HG03378 (cell line): ENCODE measurements around the gene FREY1.

Source experiments
- ATAC-seq: cut with Tn5 transposase; IDR thresholded peaks from one replicate; pipeline ENCODE4 v1.9.1; 2021; ENCODE audit warnings: mild to moderate bottlenecking, moderate library complexity; ENCODE audit not compliant: unreplicated experiment

The FREY1 gene

GRCh38 chr11:45906965-45907611, at the start of gene FREY1:
Gene FREY1, minus strand, starts transcription at chr11:45907271. Its CDS starts 26 bp downstream, at chr11:45907245.
- ATAC-seq = no peak

DNA sequence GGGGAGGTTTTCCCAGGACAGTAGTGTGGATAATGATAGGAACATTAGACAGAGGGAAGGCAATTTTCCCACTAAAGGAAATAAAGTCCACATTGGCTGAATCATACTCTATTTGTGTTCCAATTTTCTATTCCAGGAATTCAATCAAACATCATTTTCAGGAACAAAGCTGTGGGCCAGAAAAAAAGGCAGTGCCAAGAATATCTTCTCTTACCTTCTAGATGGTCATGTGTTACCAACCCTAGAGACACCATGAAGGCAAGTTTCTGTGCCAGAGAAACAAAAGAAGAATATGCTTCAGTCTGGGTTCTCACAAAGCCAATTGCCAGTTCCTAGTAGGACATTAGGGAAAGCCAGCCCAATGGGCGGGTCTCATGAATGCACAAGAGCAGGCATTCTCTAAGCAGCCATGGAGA, 42.9 kb upstream of the FREY1 start:
- ATAC-seq = no peak

DNA sequence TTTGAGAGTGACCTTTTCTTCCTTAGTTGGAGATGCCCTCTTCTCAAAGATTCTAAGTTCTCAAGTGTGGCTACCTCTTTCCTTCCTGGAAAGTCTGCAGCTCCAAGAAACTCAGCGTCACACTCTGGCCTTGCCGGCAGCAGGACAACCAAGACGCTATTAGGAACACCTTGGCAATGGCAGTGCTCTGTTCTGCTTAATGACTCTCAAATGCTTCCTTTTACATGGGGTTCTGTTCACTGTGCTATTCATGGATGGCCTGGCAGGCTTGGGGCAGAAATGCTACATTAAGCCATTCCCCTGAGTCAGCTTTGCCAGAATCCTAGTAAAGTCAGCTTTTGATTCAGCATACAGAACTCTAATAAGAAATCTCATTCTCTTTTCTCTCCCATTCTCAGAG, 41.3 kb upstream of the FREY1 start:
- no peak for ATAC-seq

DNA sequence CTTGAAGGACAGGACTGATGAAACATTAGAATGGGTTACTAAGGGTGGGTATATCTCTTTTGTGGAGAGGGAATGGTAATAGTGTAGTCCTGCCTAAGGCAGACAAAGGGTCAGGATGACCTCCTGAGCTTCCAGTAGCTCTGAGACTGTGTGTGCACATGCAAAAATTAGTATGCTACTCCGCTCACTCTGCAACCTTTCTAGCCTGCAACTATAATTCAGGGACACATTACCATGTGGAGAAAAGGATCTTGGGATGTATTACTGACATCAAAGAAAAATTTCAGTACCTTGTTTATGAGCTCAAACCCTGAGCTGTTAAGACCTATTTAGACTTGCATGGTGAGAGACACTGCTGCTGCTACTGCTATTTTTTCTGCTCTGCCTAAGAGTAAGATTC, 40.8 kb upstream of the FREY1 start:
- no peak for ATAC-seq

DNA sequence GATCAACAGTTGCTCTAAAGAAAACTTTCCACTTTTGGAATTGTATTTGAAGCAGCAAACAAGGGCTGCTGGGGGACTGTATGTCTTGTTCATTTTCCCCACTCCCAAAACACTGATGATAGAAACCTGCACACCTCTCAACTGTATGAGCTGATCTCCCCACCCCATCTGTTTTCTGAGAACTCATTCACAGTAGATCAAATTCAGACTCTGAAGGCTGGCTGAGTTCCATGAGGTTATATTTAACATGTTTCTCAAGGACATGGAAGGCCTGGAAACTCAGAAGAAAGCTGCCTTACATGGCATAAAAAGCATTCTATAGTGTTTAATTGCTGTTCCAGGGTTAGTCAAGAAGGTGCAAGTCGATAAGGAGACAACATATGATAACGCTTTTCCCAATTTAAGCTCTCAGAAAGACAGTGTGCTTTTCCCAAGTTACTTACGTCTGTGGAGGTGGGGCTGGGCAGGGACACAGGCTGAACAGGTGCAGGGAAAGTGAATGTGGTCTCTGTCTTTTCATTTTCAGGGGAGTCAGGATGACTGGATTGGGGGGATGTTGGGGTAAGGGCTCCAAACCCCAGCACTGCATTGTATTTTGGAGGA, 38.4 kb upstream of the FREY1 start:
- ATAC-seq = no peak

- ATAC-seq = no peak
These were observed 35.3 kb upstream of the FREY1 start for GRCh38 chr11:45942381-45942780.

DNA sequence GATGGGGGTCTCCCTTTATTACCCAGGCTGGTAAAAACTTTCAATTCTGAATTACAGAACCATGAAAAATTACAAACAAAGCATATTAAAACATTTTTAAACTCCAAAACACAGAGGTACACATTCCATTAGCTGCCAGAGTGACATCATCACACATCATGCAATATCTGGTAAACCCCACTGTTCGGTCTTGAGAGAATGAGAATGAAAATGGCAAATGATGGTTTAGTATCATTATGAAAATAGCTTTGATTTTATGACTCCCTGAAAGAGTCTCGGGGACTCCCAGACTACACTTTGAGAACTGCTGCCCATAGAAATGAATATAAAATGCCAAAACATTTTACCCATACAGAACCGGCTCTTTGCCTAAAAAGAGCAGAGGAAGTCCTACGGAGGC, 34.2 kb upstream of the FREY1 start:
- no peak for ATAC-seq

GRCh38 chr11:45939836-45940235, 32.8 kb upstream of the FREY1 start:
- ATAC-seq = no peak

DNA sequence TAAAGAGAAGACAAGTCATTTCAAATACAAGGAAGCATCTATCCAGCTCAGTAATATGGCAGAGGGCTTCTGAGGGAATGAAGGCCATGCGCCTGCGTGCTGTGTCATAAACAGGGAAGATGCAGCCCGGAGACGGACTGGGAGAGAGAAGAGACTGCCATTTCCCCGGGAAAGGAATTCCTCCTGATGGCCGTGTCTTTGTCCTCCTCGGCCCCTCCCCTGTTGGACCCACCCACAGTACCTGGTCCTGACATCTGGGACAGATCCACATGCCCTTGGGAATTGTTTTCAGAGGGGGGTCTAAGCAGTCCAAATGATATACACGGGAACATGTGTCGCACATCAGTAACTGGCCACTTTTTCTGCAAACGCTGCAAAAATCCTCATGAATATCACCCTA, 30.8 kb upstream of the FREY1 start:
- ATAC-seq = no peak

DNA sequence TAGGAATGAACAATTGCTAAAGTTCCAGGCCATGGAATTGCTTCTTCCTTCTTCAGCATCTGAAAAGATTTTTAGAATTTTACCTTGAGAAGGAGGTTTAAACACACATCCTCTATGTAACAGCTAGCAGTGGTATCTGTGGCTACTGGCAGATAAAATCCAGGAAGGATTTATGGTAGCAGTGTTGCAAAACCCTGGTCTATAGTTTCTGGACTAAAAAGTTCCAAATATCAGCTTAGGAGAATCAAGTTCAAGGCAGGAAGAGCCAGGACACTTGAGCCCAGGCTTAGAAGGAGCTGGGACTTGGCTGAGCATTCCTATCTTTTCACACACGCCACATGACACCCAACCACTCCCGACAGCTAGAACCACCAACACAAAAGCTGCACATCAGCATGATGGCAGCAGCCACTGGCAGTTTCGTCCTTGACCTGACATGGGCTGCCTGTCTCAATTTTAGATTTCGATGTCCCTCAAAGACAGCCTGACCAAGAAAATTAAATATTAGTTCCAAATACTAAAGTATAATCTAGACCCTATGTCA, 29.5 kb upstream of the FREY1 start:
- no peak for ATAC-seq

DNA sequence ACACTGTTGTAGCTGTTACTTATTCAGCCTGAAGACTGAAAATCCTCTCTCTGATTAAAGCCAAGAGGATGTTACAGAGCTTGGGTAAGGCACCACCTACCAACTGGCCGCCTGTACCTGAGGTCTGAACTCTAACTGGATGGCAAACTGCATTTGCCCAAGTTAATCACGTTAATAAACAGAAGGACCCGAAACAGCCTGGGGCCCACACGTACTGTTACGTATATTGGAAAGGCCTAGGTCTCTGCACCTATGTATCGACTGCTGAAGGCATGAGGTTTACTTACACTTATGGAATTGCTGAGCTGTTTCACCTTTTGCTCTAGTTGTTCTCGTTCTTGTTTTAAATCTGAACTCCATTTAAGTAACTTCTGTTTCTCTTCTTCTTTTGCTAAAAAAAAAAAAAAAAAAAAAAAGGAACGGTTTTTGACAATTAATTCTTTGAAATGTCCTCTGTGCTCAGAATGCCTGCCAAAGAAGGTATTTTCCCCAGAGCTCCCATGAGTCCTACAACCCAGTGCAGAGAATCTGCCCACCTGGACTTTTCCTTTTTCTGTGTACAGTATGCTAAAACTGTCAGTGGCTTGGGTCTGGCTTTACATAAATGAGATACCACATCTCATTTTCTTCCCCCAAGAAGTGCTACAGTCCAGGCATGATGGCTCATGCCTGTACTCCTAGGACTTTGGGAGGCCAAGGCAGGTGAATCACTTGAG, 28.4 kb upstream of the FREY1 start:
- no peak for ATAC-seq

- ATAC-seq = no peak
These were observed 27.7 kb upstream of the FREY1 start for GRCh38 chr11:45934580-45935318.

DNA sequence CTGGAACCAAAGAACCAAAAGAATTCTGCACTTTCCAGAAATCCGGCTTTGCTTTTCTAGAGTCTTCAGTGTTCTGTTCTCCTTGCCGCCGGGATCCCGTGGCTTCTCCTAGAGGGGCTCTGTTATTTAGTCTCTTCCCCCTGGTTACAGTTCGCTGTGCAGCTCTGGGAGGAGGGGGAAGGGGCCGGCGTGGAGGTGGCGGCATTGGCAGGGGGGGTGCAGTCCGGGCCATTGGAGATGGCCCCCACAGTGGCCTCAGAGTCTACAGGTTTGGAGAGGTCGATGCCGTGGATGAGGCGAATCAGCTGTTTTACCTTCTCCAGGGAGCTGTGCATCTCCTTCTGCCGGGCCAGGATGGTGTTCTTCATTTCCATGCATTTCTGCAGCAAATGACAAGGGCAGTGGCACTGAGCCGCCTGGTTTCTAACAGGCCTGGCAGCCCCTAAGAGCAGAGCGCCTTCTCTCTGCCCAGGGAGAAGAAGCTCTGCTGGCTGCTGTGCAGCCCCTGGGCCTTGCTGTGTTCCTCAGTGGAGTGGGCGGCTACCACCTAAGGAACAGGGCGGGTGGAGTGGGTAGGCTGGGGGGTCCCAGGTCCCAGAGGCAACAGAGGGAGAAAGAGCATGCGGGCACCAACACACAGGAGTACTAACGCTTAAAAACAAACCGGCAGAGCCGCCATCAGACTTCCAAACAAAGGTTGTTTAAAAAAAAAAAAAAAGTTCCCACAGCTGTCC, 26.9 kb upstream of the FREY1 start:
- no peak for ATAC-seq

DNA sequence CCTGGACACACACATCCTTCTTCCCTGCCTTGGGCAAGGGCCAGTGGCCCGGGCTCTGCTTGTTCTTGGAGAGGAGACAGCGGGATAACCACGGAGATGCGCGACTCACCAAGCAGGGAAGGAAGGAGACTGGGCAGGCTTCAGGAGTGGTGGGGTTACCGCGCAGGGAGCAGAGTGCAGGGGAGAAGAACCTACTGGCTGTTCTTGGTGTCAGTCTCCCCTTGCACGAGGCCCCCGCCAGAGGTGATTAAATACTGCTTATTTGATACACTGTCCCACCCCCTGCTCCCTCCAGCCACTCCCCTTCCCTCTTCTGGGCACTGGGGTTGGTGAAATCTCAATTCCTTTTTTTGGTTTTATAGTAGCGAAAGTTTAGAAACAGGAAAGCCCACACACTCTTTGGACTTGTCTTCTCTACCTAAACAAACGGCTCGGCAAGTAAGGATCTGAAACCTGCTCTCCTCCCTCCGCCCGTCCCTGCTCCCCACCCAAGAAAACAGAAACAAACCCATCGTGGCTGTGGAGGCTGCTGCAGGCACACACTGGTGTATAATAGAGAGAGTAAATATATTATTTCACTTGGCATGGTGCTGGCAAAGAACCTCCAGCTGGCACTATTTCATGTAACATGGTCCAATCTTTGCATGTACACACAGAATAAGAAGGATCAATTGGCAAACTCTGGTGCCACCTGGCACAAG, 26.2 kb upstream of the FREY1 start:
- ATAC-seq = no peak

GRCh38 chr11:45932217-45932616, 25.1 kb upstream of the FREY1 start:
- ATAC-seq = no peak

DNA sequence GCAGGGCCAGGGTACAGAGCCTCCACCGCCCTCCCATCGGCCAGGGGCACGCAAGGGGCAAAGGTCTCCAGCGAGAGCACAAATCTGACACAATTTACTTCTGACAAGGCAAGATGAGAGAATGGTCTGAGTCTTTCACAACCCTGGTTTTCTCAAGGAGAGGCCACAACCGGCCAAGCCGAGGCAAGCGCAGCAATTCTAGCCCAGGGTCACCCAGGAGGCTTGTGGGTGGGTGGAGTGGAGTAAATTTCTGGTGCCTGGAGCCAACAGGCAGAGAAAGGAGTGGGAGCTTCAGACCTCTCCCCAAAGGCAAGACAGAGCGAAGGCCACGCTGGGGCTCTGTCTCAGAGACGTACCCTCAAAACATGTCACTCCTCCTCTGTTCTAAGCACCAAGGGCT, 24.7 kb upstream of the FREY1 start:
- ATAC-seq = no peak

- no peak for ATAC-seq
These were observed 24.0 kb upstream of the FREY1 start for GRCh38 chr11:45930951-45931570.

DNA sequence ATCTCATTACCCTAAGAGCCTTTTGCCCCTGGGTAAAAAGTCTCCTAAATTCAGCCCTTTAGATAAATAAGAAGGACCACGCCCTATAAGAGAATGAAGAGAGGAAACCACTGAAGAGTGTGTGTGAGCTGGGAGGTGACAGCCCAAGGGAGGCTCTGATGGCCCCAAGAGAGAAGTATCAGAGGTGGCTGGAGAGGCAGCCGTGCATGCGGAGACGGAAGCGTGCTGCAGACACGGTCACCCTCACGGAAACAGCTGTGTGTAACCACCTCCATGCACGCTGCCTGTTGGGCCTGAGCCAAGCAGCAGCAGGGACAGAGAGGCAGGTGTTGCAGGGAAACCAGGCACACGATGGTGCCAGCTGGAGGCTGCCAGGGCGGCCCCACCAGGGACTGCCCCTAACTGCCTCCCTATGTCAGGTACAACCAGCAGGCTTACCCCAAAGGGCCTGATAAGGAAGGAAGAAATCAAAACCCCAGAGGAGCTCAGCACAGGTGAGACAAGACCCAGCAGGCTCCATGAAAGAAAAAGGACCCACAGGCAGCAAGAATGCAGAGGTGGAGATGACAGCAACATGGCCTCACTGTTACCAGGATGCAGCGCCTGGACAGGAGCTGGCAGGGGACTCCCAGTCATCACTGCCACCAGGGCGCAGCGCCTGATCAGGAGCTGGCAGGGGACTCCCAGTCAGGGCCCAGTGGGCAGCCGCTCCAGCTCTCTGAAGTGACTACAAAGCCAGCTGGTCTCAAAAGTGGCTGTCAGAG, 23.1 kb upstream of the FREY1 start:
- peak; percentile 94 for ATAC-seq

GRCh38 chr11:45929486-45930030, 22.5 kb upstream of the FREY1 start:
- ATAC-seq = no peak
